ENCODE measurements around the gene BTG2.

BTG2 gene

GRCh38 chr1:203268901-203269653 is 36.2 kb upstream of the BTG2 start:
- no peak overlapping the region for H3K4me3 ChIP-seq (ENCODE audit: low read depth, low read length)
- TF ChIP-seq, protein P1, sequence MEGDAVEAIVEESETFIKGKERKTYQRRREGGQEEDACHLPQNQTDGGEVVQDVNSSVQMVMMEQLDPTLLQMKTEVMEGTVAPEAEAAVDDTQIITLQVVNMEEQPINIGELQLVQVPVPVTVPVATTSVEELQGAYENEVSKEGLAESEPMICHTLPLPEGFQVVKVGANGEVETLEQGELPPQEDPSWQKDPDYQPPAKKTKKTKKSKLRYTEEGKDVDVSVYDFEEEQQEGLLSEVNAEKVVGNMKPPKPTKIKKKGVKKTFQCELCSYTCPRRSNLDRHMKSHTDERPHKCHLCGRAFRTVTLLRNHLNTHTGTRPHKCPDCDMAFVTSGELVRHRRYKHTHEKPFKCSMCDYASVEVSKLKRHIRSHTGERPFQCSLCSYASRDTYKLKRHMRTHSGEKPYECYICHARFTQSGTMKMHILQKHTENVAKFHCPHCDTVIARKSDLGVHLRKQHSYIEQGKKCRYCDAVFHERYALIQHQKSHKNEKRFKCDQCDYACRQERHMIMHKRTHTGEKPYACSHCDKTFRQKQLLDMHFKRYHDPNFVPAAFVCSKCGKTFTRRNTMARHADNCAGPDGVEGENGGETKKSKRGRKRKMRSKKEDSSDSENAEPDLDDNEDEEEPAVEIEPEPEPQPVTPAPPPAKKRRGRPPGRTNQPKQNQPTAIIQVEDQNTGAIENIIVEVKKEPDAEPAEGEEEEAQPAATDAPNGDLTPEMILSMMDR (IDR thresholded peaks at IDR 0.05; ENCODE audit: low read depth, low read length): peak; percentile 77

DNA sequence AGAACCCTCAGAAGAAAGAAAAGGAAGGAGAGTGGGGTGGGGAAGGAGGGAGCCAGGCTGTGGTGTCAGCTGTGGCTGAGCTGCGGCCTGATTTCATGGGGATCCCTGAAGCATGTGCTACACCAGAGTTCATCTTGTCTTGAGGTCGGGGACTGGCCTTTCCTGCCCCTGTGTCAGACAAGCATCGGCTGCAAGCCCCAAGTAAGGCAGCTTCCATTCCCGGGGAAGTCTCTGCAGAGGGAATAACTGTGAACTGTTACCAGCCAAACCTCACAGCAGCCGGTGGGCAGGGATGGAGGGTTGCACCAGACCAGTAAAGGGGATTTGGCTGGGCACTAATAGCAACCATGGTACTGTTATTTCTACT is 35.7 kb upstream of the BTG2 start:
- no peak overlapping the region for H3K4me3 ChIP-seq (ENCODE audit: low read depth, low read length)
- TF ChIP-seq, protein P1 (IDR thresholded peaks at IDR 0.05; ENCODE audit: low read depth, low read length): no peak

- TF ChIP-seq, protein P1 (IDR thresholded peaks at IDR 0.05; ENCODE audit: low read depth, low read length): no peak
- no peak overlapping the region for H3K4me3 ChIP-seq (ENCODE audit: low read depth, low read length)
These were observed 34.9 kb upstream of the BTG2 start for GRCh38 chr1:203270448-203270847.

GRCh38 chr1:203271018-203271743 is 34.1 kb upstream of the BTG2 start:
- no peak overlapping the region for H3K4me3 ChIP-seq (ENCODE audit: low read depth, low read length)
- TF ChIP-seq, protein P1 (IDR thresholded peaks at IDR 0.05; ENCODE audit: low read depth, low read length): no peak

- no peak overlapping the region for H3K4me3 ChIP-seq (ENCODE audit: low read depth, low read length)
- TF ChIP-seq, protein P1 (IDR thresholded peaks at IDR 0.05; ENCODE audit: low read depth, low read length): no peak
These were observed 33.2 kb upstream of the BTG2 start for GRCh38 chr1:203271962-203272632.

DNA sequence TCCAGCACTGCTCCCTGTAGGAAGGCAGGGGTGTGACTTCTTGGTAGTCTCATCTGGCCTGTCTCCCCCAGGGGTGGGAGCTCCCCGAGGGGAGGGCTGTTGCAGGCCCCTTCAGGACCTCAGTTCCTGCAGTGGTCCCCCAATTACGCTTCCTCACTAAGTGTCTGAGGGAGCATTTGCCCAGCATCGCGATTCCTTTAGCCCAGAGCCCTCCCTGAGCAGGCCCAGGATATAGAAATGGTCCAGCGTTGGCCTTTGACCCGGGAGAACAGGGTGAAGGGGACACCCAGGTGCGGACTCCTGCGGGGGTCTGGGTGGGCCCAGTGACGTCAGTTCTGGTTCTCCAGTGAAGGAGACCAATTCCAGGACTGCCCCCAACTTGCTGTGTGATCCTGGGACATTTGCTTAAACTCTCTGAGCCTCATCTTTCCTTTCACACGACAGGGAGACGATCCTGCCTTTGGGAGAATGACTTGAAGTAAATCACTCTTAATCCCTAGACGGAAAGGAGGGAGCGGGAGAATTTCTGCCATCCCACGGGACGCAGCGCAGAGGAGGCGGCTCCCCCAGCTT is 32.6 kb upstream of the BTG2 start:
- TF ChIP-seq, protein P1 (IDR thresholded peaks at IDR 0.05; ENCODE audit: low read depth, low read length): no peak
- no peak overlapping the region for H3K4me3 ChIP-seq (ENCODE audit: low read depth, low read length)
